GM19455 (cell line): ENCODE measurements around the gene EBP.
"Not testable (repeated sequence)": the region's sequence is repeated elsewhere in the genome, so short reads cannot be mapped to it uniquely, and the experiment has no call there.

Experiments used
- ATAC-seq: cut with Tn5 transposase; IDR thresholded peaks from one replicate; pipeline ENCODE4 v1.9.1; 2021; ENCODE audit not compliant: unreplicated experiment

EBP gene

DNA sequence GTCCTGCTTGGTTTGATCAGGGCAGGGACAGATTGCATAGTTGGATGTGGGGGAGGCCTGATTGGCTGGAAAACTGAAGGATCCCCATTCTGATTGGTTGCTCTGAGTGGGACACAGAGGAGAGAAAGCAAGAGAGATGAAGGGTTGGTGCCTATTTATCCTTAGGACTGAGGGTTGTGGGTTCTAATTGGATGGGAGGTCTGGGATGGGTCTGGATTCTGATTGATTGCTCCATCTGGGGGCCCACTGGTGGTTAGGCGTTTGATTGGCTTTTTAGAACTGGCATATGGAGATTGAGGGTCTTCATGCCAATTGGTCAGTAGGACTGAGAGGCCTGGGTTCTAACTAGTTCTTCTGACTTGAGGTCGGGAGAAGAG is 644 bp upstream of the EBP start:
- no peak for ATAC-seq

DNA sequence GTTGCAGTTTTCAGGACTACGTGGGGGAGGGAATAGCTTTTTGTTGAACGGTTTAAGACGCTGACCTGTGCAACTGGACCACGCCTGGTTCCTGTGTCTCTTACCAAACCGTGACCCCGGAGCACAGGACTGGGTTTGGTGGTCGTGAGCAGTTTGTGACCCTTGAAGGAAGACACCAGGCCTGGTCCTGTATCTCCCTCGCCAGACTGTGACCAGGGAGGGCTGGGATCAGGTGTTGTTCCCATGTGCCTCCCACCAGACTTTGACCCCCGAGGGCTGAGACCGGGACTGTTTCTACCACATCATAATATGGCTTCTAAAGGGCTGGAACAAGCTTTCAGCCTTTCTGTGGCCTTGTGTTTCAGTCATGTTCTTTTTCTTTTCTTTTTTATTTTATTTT is 683 bp downstream of the EBP start:
- ATAC-seq = no peak

DNA sequence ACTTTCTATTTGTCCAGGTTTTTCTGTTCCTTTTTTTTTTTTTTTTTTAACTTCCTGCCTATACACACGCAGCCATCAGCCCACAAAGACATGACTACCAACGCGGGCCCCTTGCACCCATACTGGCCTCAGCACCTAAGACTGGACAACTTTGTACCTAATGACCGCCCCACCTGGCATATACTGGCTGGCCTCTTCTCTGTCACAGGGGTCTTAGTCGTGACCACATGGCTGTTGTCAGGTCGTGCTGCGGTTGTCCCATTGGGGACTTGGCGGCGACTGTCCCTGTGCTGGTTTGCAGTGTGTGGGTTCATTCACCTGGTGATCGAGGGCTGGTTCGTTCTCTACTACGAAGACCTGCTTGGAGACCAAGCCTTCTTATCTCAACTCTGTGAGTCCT is 2.1 kb downstream of the EBP start:
- ATAC-seq = no peak

DNA sequence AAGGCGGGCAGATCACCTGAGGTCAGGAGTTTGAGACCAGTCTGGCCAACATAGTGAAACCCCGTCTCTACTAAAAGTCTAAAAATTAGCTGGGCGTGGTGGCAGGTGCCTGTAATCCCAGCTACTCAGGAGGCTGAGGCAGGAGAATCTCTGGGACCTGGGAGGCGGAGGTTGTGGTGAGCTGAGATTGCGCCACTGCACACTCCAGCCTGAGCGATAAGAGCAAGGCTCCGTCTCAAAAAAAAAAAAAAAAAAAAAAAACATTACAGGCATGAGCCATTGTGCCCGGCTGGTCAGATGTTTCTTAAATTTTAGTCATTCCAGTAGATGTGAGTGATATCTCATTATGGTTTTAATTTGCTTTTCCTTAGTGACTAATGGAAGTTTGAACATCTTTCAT is 4.2 kb downstream of the EBP start:
- not testable (repeated sequence) for ATAC-seq

DNA sequence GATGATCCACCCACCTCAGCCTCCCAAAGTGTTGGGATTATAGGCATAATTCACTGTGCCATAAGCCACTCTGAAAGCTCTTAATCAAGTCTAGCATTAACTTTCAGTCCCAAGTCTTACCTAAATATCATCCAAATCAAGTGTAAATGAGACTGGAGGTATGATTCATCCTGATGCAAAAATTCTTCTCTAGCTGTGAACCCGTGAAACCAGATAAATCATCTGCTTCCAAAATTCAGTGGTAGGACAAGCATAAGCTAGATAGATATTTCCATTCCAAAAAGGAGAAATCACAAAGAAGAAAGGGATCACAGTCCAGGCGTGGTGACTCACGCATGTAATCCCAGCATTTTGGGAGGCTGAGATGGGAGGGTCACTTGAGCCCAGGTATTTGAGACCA is 9.1 kb downstream of the EBP start:
- no peak for ATAC-seq

DNA sequence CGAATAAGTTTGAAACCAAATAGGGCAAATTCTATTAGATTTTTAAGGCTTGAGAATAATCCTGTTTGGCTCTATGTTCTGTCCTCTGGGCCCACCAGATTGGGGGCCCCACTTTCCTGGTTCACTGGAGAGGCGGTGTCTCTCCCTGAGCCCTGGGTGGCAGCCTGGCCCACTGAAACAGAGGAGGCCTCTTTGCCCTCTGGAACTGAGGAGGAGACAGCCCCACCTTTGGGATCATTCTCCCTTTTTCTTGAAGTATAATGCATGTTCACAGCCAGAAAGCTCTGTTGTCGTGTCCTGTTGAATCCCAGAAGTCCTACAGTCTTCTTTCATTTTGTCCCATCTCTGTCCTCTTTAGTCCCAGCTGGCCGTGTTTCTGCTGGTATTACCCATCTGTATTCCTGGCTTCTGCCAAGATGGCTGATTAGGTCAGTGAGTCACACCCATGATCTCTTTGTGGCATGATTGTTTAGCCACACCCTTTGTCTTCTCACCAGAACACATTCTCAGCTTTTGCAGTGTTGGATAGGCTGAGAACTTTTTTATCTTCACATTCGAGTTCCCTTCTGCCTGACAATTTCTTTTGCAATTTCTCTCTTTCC is 9.9 kb downstream of the EBP start:
- no peak for ATAC-seq

DNA sequence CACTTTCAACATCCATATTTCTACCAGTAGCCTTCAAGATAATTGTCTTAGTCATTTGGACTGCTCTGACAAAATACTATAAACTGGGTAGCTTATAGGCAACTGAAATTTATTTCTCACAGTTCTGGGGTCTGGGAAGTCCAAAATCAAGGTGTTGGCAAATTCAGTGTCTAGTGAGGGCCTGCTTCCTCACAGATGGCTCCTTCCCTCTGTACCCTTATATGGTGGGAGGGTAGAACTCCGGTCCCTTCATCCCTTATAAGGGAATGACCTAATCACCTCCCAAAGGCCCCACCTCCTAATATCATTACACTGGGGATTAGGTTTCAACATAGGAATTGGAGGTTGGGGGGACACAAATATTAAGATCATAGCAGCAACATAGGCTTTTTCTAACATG is 10.6 kb downstream of the EBP start:
- no peak for ATAC-seq

DNA sequence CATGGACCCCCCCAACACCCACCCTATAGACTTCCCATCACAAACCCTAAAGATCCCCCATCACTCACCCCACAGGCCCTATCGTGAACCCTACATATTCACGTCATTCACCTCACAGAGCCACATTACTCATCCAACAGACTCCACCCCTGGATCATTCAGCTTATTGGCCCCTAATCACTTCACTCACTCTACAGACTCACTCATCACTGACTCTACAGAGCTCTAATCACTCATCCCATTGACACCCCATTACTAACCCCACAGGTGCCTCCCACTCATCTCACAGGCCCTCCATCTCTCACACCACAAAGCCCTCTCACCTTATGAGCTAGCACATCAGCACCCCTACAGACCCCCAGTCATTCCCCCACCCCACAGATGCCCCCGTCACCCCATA is 11.6 kb downstream of the EBP start:
- ATAC-seq = no peak

DNA sequence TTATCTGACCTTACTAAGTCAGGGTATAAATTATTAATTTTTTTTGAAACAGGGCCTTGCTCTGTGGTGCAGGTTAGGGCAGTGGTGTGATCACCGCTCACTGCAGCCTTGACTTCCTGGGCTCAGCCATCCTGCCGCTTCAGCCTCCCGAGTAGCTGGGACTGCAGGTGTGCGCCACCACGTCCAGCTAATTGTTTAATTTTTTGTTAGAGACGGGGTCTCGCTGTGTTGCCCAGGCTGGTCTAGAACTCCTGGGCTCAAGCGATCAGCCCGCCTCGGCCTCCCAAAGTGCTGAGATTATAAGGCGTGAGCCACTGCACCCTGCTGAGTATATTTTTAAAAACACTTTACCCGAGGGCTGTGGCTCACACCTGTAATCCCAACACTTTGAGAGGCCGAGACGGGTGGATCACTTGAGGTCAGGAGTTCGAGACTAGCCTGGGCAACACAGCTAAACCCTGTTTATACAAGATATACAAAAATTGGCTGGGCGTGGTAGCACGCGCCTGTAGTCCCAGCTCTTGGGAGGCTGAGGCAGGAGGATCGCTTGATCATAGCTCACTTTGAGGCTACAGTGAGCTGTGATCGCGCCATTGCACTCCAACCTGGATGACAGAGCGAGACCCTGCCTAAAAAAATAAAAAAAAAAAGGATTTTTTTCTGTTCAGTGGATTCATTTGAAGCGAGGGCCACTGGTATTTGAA is 17.2 kb downstream of the EBP start:
- ATAC-seq = no peak

DNA sequence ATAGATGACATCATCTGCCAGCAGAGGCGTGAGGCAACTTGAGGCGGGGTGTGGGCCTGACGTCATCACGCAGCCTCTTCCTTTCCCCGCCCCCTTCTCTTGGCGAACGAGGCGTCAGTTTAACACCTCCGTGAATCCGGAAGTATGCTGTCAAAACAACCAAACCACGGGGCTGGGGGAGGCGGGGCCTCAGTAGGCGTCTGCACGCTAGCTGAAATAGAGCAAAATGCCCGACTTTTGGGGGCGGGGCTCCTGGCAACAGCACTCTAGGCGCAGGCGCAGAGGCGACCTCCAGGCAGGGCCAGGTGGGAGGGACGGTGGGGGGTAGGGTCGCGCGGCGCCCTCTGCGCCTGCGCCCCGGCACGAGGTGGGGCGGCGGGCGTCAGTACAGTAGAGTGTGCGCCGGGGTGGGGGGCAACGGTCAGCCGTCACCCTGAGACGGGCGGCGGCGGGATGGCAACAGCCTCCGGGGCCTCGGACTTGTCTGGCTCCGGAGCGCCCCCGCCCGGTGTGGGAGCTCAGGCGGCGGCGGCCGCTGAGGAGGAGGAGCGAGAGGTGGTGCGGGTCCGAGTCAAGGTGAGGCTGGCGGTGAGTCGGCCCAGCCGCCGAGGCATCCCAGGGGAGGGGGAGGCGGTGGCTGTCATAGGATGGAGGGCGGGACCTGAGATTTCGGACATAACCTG is 17.9 kb downstream of the EBP start, which contains the start of gene TBC1D25:
Gene TBC1D25 (plus strand): TSS at position 370 of the 683 bp plus-strand sequence. CDS start 84 bp downstream, at position 454.
- peak; percentile 81 for ATAC-seq

DNA sequence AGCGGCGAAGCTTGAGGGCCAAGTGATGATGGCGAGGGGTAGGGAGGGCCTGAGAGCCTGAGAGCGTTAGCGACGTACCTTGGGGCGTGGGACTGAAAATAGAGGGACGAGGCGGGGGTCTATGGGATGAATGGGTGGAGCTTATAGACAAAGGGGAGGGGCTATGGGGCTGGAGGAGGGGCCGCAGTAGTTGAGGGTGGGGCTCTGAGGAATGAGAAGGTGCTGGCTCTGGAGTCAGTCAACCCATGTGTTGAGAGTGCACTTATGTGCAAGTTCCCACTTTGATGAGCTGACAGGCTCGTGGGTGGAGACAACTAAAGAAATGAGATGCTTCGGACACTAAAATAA is 18.4 kb downstream of the EBP start:
- no peak for ATAC-seq

DNA sequence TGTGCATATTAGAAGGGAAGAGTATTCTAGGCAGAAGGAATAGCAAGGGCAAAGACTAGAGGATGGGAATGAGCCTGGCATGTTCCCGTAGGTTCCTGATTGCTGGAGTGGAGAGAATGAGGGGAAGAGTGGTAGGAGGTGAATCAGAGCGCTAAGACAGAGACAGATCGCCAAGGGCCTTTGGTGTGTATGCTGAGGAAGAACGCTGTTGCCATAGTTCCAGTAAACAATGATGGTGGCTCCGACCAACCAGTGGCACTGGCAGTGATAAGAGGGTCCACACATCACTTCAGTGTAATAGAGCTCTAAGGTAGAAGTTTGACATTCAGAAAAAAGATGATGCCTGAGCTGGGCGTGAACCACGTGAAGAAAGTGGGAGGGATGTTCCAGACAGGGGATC is 18.9 kb downstream of the EBP start:
- no peak for ATAC-seq

DNA sequence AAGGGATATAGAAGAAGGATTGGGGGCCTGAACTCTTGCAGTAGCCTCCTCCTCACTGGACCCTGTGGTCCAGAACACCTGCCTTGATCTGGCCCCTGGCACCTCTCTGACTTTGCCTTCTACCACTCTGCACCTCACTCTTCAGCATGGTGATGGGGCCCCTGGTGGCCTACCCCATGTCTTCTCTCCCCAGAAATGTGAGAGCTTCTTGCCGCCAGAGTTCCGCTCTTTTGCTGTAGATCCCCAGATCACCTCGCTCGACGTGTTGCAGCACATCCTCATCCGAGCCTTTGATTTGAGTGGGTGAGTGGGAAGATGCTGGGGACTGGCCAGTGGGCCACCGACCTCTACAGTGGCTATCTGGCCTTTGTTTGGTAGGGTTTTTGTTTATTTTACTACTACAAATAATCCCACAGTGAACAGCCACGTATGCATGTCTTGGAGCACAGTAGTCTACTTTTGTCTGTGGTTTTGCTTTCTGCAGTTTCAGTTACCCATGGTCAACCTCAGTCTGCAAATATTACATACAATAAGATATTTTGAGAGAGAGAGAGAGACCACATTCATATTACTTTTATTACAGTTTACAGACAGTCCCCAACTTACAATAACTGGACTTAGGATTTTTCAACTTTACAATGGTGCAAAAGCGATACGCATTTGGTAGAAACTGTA is 19.7 kb downstream of the EBP start:
- ATAC-seq = peak; percentile 43

DNA sequence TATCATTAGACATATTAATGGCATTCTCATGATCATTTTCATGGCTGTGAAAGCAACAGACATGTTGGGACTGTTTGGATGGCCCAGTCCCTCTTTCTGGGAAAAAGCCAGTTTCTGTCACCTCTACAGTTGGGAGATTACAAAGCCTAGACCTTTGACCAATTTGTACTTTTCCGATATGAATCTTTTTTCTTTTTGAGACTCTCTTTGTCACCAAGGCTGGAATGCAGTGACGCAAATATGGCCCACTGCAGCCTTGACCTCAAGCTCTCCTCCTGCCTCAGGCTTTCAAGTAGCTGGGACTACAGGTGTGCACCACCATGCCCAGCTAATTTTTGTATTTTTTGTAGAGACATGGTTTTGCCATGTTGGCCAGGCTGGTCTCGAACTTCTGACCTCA is 27.3 kb downstream of the EBP start:
- no peak for ATAC-seq

DNA sequence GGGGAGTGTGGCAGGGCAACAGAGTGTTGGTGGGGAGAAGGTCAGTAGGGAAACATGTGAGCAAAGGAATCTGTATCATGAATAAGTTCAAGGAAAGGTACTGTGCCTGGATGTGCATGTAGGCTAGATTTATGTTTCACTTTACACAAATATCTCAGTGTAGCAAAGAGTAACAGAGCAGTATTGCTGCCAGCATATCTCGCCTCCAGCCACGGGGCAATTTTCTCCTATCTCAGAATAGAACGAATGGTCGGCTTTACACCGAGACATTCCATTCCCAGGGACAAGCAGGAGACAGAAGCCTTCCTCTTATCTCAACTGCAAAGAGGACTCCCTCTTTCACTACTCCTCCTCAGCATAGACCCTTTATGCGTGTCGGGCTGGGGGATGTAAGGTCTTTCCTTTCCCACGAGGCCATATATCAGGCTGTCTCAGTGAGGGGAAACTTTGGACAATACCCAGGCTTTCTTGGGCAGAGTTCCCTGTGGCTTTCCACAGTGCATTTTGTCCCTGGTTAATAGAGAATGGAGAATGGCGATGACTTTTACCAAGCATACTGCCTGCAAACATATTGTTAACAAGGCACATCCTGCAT is 34.2 kb downstream of the EBP start:
- not testable (repeated sequence) for ATAC-seq

DNA sequence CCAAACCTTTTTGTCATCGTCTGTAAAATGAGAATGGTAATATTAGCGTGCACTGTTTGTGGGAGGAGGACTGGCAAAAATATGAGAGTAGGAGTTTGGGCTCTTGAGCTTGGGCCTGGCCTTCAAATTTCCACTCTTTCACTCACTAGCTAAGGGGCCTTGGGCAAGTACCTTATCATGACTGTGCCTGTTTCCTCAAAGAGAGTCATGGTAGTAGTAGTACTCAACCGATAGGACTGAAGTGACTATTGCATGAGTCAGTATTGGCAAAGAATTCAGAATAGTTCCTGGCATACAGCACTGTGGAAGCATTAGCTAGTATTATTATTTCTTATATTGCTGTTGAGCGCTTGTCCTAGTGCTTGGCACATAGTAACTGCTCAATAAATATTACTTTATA is 36.7 kb downstream of the EBP start:
- no peak for ATAC-seq

DNA sequence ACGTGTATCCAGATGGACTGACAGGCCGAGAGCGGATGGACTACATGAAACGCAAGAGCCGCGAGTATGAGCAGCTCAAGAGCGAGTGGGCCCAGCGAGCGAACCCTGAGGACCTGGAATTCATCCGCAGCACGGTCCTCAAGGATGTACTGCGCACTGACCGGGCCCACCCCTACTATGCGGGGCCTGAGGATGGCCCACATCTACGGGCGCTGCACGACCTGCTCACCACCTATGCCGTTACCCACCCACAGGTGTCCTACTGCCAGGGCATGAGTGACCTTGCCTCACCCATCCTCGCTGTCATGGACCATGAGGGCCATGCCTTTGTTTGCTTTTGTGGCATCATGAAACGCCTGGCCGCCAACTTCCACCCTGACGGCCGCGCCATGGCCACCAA is 38.0 kb downstream of the EBP start:
- no peak for ATAC-seq

DNA sequence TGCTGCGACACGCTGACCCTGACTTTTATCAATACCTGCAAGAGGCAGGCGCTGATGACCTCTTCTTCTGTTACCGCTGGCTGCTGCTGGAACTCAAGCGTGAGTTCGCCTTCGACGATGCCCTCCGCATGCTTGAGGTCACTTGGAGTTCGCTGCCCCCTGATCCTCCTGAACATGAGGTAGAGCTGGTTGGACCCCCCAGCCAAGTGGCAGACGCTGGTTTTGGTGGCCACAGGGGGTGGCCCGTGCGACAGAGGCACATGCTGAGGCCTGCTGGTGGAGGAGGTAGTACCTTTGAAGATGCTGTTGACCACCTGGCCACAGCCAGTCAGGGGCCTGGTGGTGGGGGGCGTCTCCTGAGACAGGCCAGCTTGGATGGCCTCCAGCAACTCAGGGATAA is 38.4 kb downstream of the EBP start:
- no peak for ATAC-seq

DNA sequence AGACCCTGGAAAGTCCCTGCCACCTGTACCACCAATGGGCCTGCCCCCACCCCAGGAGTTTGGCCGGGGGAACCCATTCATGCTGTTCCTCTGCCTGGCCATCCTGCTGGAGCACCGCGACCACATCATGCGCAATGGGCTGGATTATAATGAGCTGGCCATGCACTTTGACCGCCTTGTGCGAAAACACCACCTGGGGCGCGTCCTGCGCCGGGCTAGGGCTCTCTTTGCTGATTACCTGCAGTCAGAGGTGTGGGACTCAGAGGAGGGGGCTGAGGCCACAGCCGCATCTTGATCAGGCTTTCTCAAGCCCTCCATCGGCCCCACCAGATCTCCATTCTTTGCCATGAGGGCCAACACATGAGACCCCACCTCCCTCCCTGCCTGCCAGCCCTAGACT is 39.1 kb downstream of the EBP start:
- no peak for ATAC-seq

DNA sequence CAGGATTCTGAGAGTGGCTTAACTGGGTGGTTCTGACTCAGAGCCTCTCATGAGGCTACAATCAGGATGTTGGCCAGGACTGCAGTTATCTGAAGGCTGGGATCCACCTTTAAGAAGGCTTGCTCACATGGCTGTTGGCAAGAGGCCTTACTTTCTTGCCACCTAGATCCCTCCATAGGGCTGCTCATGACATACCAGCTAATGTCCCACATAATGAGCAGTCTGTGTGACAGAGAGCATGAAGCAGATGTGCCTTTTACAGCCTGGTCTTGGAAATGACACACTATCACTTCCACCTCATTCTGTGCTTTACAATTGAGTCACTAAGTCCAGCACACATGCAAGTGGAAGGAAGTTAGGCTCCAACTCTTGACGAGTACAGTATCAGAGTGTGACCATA is 48.4 kb downstream of the EBP start:
- no peak for ATAC-seq

DNA sequence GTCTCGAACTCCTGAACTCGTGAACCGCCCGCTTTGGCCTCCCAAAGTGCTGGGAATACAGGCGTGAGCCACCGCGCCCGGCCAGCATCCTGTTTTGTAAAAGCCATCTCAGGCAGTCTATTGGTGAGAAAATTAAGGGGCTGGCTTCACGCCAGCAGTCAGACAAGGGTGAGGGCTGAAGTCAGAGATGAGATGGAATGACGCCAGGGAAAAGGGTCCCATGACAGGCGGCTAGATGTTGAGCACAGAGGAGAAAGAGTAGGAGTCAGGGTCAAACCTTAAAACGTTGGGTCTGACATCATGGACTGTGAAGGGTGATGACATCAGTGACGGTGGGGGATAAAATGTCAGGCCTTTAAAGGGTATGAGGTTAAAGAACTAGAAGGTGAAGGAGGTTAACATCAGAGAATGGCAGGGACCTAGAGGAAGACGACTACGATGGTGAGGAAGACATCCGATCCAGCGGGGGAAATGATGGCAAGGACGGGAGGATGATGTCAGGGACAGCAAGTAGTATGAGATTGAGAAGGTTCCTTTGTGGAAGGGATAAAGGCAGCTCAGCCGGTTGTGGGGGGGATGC is 52.2 kb downstream of the EBP start:
- no peak for ATAC-seq
